ENCODE results near the gene DGKQ.

DGKQ gene

GRCh38 chr4:1018147-1019020, 45.0 kb upstream of the DGKQ start:
- no peak overlapping the region for H3K27ac ChIP-seq
- no peak for TF ChIP-seq CTCF (IDR thresholded peaks at IDR 0.05)
- no peak for TF ChIP-seq ZFX (IDR thresholded peaks at IDR 0.05; ENCODE audit: borderline replicate concordance)

GRCh38 chr4:1017706-1018105, 44.3 kb upstream of the DGKQ start:
- no peak for TF ChIP-seq ZFX (IDR thresholded peaks at IDR 0.05; ENCODE audit: borderline replicate concordance)
- no peak for TF ChIP-seq CTCF (IDR thresholded peaks at IDR 0.05)
- no peak overlapping the region for H3K27ac ChIP-seq

- TF ChIP-seq ZFX (IDR thresholded peaks at IDR 0.05; ENCODE audit: borderline replicate concordance): no peak
- TF ChIP-seq CTCF (IDR thresholded peaks at IDR 0.05): no peak
- H3K27ac ChIP-seq: no peak overlapping the region
These were observed 43.8 kb upstream of the DGKQ start for GRCh38 chr4:1017211-1017610.

- TF ChIP-seq CTCF (IDR thresholded peaks at IDR 0.05) (no peak), ZFX (IDR thresholded peaks at IDR 0.05; ENCODE audit: borderline replicate concordance) (no peak)
- H3K27ac ChIP-seq: no peak overlapping the region
These were observed 42.4 kb upstream of the DGKQ start for GRCh38 chr4:1015746-1016145.

GRCh38 chr4:1015179-1015578, 41.8 kb upstream of the DGKQ start:
- TF ChIP-seq ZFX (IDR thresholded peaks at IDR 0.05; ENCODE audit: borderline replicate concordance): no peak
- no peak for TF ChIP-seq CTCF (IDR thresholded peaks at IDR 0.05)
- H3K27ac ChIP-seq: no peak overlapping the region

GRCh38 chr4:1014291-1015167, 41.2 kb upstream of the DGKQ start:
- no peak overlapping the region; the same call in 1 of the 2 replicates for H3K27ac ChIP-seq
- TF ChIP-seq CTCF (IDR thresholded peaks at IDR 0.05) (no peak), ZFX (IDR thresholded peaks at IDR 0.05; ENCODE audit: borderline replicate concordance) (no peak)

All from 22Rv1 (cell line).